ENCODE data around the gene APMAP. TPM values are rescaled to one million over a fixed set of nuclear protein-coding genes. Genes with fewer than 3 reads are reported as not detected.

The APMAP gene
- total RNA-seq, 1 experiment from 2014 or later: 75.3 TPM

DNA sequence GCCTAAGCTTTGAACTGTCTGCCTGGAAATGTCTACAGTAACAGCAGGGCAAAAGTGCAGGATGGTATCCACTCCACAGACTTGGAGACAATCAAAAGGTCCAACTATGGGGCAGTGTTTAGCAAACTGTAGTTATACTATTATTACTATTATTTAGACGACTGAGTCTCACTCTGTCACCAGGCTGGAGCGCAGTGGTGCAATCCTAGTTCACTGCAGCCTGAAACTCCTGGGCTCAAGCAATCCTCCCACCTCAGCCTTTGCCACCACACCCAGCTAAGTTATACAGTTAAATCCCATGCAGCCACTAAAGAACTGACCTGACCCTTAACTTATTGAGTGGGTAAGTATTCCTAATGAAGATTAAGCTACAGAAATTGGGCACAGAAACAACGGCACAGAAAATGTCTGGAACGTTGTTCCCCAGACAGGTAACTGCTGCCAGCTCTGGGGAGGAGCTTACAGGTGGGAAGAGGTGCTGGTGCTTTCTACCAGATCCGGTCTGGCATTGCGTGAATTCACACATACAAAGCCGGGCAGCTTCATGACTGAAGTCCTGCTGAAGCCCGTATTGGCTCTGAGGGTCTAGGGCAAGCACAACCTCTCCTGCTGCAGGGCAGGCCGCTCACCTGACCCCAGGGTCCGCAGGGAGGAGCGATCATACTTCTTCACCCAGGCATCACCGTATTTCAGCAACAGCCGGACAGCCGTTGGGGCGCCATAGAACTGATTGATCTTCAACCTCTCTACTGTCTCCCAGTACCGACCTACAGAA is 27.0 kb upstream of the APMAP start:
- no TSS peak for BruUV-seq (replicated peaks)
- H3K36me3 Mint-ChIP-seq (ENCODE audit: insufficient read depth, unreplicated experiment): peaks cover 14% of the 10 kb centered on the region
- no peaks in the 10 kb centered on the region for H3K27me3 Mint-ChIP-seq (ENCODE audit: insufficient read depth, unreplicated experiment)
- CTCF ChIA-PET: interaction anchor here (0.5 to 1.3 kb wide), 8 partner anchors 12 to 184 kb away, joined by 3 to 7 read pairs (median 4); no protein-coding TSS in a partner anchor
- POLR2A ChIA-PET: interaction anchor here (0.7 to 6.0 kb wide), 5 partner anchors 10 to 1598 kb away, joined by 3 to 42 read pairs (median 4); partner anchors contain the start of gene NAPB
- TF ChIP-seq, protein P1, sequence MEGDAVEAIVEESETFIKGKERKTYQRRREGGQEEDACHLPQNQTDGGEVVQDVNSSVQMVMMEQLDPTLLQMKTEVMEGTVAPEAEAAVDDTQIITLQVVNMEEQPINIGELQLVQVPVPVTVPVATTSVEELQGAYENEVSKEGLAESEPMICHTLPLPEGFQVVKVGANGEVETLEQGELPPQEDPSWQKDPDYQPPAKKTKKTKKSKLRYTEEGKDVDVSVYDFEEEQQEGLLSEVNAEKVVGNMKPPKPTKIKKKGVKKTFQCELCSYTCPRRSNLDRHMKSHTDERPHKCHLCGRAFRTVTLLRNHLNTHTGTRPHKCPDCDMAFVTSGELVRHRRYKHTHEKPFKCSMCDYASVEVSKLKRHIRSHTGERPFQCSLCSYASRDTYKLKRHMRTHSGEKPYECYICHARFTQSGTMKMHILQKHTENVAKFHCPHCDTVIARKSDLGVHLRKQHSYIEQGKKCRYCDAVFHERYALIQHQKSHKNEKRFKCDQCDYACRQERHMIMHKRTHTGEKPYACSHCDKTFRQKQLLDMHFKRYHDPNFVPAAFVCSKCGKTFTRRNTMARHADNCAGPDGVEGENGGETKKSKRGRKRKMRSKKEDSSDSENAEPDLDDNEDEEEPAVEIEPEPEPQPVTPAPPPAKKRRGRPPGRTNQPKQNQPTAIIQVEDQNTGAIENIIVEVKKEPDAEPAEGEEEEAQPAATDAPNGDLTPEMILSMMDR (IDR thresholded peaks at IDR 0.05; ENCODE audit: unreplicated experiment): no peak
- no peak overlapping the region for H3K4me3 Mint-ChIP-seq (ENCODE audit: unreplicated experiment)
- no peak overlapping the region for H3K27ac Mint-ChIP-seq (ENCODE audit: low read depth, unreplicated experiment)
- peaks cover 27% of the 10 kb centered on the region for H3K4me1 Mint-ChIP-seq (ENCODE audit: insufficient read depth, unreplicated experiment)
- H3K9me3 Mint-ChIP-seq (ENCODE audit: unreplicated experiment): no peaks in the 10 kb centered on the region
- intact Hi-C loops (cut with micrococcal nuclease): no loop called here
- no peak for DNase-seq (ENCODE audit: unreplicated experiment)

DNA sequence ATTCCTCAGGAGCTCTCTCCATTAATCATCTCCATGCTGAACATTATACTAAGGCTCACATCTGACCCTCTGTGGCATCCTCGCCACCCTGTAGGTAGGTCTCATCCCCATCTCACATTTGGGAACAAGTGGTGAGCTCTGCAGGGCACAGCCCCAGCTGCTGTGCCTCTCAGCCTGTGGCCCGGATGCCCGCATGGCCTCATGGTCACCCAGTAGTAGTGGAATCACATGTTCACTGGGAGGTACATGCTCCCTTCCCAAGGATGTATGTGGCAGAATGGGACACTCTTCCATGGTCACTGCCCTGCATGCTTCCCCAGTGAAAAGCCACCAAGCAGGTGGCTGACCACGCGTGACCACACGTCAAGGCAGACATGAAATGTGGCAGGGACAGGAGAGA is 26.3 kb upstream of the APMAP start:
- H3K36me3 Mint-ChIP-seq (ENCODE audit: insufficient read depth, unreplicated experiment): peaks cover 14% of the 10 kb centered on the region
- DNase-seq (ENCODE audit: unreplicated experiment): no peak
- no peak overlapping the region for H3K4me3 Mint-ChIP-seq (ENCODE audit: unreplicated experiment)
- H3K4me1 Mint-ChIP-seq (ENCODE audit: insufficient read depth, unreplicated experiment): peaks cover 27% of the 10 kb centered on the region
- H3K9me3 Mint-ChIP-seq (ENCODE audit: unreplicated experiment): no peaks in the 10 kb centered on the region
- ChIA-PET POLR2A (interaction anchor here (0.9 to 6.0 kb wide), 3 partner anchors 10 to 18 kb away, joined by 4 to 42 read pairs (median 4); no protein-coding TSS in a partner anchor), CTCF (interaction anchor here (0.7 to 1.3 kb wide), 4 partner anchors 15 to 160 kb away, joined by 3 to 7 read pairs (median 5); no protein-coding TSS in a partner anchor)
- no TSS peak for BruUV-seq (replicated peaks)
- TF ChIP-seq, protein P1 (IDR thresholded peaks at IDR 0.05; ENCODE audit: unreplicated experiment): no peak
- H3K27me3 Mint-ChIP-seq (ENCODE audit: insufficient read depth, unreplicated experiment): no peaks in the 10 kb centered on the region
- no peak overlapping the region for H3K27ac Mint-ChIP-seq (ENCODE audit: low read depth, unreplicated experiment)
- intact Hi-C loops (cut with micrococcal nuclease): no loop called here

DNA sequence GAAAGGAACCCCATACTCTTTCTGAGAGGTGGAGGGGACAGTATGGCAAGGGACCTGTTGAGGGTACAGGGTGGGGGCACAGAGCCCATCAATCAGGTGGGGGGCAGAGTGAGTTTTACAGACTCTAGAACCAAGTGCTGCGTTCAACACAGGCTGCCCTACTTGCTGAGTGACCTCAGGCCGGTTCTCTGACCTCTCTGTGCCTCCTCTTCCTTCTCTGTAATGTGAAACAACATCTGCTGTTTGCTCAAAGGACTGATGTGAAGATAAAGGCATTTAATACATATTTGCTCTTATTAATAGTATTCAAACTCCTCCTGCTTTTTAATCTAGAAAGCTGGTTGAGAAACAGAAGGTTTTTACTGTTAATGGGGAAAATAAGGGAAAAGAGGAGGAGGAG is 25.9 kb upstream of the APMAP start:
- POLR2A ChIA-PET: interaction anchor here (0.9 to 6.0 kb wide), 4 partner anchors 9 to 21 kb away, joined by 4 to 42 read pairs (median 9); no protein-coding TSS in a partner anchor
- intact Hi-C loops (cut with micrococcal nuclease): no loop called here
- BruUV-seq (replicated peaks): no TSS peak
- Mint-ChIP-seq H3K36me3 (ENCODE audit: insufficient read depth, unreplicated experiment) (peaks cover 10% of the 10 kb centered on the region), H3K4me1 (ENCODE audit: insufficient read depth, unreplicated experiment) (peaks cover 24% of the 10 kb centered on the region), H3K27ac (ENCODE audit: low read depth, unreplicated experiment) (peak overlapping the region; percentile 27), H3K4me3 (ENCODE audit: unreplicated experiment) (no peak overlapping the region), H3K9me3 (ENCODE audit: unreplicated experiment) (no peaks in the 10 kb centered on the region), H3K27me3 (ENCODE audit: insufficient read depth, unreplicated experiment) (no peaks in the 10 kb centered on the region)
- CTCF ChIA-PET: interaction anchor here (0.7 to 3.4 kb wide), 5 partner anchors 15 to 160 kb away, joined by 3 to 24 read pairs (median 7); no protein-coding TSS in a partner anchor
- no peak for DNase-seq (ENCODE audit: unreplicated experiment)
- TF ChIP-seq, protein P1 (IDR thresholded peaks at IDR 0.05; ENCODE audit: unreplicated experiment): no peak

DNA sequence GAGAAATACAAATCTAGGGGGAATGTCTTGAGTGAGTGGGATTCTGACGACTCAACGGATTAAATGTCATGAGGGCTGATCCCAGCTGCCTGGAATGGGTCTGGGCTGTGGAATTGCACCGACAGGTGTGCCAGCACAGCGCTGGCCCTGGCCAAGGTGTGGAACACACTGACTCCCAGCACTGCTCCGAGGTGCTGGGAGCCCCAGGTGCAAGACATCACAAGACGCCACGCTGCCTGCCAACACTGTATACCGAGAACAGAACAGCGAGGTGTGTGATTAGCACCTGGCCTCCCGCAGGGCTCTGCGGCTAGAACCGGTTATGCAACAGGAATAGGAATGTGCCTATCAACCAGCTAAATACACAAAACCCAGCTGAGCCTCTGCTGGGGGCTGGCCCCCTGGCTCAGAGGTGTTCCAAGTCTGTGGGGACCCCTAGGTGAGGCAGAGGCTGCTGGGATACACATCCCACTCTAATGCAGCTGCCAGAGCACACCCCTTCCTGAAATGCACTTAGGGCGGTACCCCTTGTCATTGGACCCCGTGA is 24.8 kb upstream of the APMAP start:
- BruUV-seq (replicated peaks): no TSS peak
- DNase-seq (ENCODE audit: unreplicated experiment): peak; percentile 87
- Mint-ChIP-seq H3K9me3 (ENCODE audit: unreplicated experiment) (no peaks in the 10 kb centered on the region), H3K4me1 (ENCODE audit: insufficient read depth, unreplicated experiment) (peaks cover 15% of the 10 kb centered on the region), H3K27ac (ENCODE audit: low read depth, unreplicated experiment) (peak overlapping the region; percentile 27), H3K36me3 (ENCODE audit: insufficient read depth, unreplicated experiment) (peaks cover 8% of the 10 kb centered on the region), H3K27me3 (ENCODE audit: insufficient read depth, unreplicated experiment) (no peaks in the 10 kb centered on the region), H3K4me3 (ENCODE audit: unreplicated experiment) (no peak overlapping the region)
- TF ChIP-seq, protein P1 (IDR thresholded peaks at IDR 0.05; ENCODE audit: unreplicated experiment): no peak
- POLR2A ChIA-PET: interaction anchor here (0.6 to 2.0 kb wide), 20 partner anchors 10 to 1380 kb away, joined by 3 to 16 read pairs (median 4); partner anchors contain the start of genes APMAP and CST3
- CTCF ChIA-PET: interaction anchor here (0.6 to 3.4 kb wide), 11 partner anchors 8 to 269 kb away, joined by 3 to 24 read pairs (median 4); no protein-coding TSS in a partner anchor
- intact Hi-C loops (cut with micrococcal nuclease): no loop called here

Data from MCF 10A (cell line).